IPS-NIHi7 (cell line): Measurements from ENCODE around the gene CYP20A1.
A peak's percentile ranks its signal among the peaks of the same experiment; 100 is the strongest.
"Not testable (repeated sequence)": the region's sequence is repeated elsewhere in the genome, so short reads cannot be mapped to it uniquely, and the experiment has no call there.

Experiments used
- DNase-seq: peaks from one replicate; pipeline ENCODE4 v3.0.0; 2012; ENCODE audit warnings: mixed read lengths; ENCODE audit errors: extremely low spot score

The CYP20A1 gene

GRCh38 chr2:203280428-203281064 lies 41.7 kb downstream of the CYP20A1 start:
- no peak for DNase-seq

GRCh38 chr2:203282101-203282500 lies 43.3 kb downstream of the CYP20A1 start:
- no peak for DNase-seq

GRCh38 chr2:203286532-203286931 lies 47.7 kb downstream of the CYP20A1 start:
- no peak for DNase-seq

DNA sequence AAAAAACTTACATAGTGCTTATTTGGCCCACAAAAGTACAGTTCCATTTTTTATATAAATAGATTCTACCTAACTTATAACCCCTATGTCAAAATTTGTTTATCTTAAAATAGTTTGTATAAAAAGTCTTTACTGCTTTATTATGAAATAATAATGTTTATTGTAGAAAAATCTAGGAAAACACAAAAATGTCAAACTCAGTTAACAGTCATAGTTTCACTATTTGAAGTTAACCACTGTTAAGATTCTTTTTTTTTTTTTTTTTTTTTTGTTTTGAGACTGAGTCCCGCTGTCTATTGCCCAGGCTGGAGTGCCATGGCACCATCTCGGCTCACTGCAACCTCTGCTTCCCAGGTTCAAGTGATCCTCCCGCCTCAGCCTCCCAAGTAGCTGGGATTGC lies 62.8 kb downstream of the CYP20A1 start:
- no peak for DNase-seq

DNA sequence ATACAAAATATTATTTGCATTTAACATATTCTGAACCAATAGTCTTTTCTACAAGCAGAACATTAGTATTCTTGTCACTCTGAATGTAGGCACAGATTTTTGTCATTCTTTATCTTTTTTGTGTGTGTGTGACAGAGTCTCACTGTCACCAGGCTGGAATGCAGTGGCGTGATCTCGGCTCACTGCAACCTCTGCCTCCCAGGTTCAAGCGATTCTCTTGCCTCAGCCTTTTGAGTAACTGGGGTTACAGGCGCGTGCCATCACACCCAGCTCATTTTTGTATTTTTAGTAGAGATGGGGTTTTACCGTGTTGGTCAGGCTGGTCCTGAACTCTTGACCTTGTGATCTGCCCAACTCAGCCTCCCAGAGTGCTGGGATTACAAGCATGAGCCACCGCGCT lies 63.8 kb downstream of the CYP20A1 start:
- DNase-seq, result not testable (repeated sequence)

DNA sequence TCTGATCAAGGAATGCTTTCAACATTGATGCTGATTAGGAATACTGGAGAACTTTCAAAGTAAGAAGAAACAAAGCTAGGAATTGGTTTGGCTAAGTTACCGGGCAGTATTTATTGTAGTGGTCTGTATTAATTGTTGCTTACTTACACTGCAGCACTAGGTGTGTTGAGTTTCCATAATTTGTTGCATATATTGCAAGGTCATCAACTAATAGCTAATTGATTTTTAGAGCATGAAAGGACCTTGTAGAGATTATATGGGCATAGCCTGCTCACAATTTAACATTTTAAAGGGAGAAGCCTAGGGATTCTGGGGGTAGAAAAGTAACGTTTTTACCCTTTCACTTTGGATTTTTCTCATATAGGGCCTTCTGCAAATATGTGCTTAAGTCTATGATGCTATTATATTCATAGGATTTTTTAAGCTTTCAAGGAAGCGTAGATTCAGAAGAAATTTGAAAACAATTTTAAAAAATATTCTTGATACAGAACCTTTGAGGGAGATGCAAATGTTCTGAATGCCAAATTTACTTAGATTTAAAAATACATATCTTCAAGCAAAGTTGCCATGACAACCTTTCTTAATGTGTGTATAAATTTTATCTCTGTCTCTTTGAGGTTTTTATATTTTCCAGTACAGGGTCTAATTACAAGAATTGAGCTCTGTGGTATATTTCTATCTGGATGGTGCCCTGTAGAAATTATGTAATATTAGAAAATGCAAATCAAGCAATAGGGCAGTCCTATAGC lies 72.0 kb downstream of the CYP20A1 start:
- no peak for DNase-seq

DNA sequence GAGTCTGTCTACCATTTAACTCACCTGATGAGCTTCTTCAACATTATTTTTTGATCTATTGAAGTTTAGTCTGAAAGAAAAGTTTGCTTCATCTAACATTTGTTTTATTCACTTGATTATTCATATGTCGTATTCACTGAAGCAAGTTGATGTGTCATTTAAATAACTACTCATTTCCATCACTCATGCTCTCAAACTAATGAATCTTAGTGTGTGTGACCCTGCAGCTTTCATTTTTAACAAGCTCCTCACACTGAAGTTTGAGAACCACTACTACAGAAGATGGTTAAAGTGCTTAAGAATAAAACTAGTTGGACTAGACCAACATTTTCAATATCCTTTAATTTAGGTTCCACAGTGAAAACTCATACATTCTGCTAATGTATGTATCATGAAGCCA lies 87.5 kb downstream of the CYP20A1 start:
- no peak for DNase-seq

- peak; percentile 52 for DNase-seq
Measured at GRCh38 chr2:203327582-203327900, 88.7 kb downstream of the CYP20A1 start.

- DNase-seq, result peak; percentile 98
Measured at GRCh38 chr2:203327901-203328759, 89.3 kb downstream of the CYP20A1 start, which contains the start of gene ABI2. ABI2 (plus strand) TSS chr2:203328394; CDS start chr2:203328515, 121 bp downstream.

DNA sequence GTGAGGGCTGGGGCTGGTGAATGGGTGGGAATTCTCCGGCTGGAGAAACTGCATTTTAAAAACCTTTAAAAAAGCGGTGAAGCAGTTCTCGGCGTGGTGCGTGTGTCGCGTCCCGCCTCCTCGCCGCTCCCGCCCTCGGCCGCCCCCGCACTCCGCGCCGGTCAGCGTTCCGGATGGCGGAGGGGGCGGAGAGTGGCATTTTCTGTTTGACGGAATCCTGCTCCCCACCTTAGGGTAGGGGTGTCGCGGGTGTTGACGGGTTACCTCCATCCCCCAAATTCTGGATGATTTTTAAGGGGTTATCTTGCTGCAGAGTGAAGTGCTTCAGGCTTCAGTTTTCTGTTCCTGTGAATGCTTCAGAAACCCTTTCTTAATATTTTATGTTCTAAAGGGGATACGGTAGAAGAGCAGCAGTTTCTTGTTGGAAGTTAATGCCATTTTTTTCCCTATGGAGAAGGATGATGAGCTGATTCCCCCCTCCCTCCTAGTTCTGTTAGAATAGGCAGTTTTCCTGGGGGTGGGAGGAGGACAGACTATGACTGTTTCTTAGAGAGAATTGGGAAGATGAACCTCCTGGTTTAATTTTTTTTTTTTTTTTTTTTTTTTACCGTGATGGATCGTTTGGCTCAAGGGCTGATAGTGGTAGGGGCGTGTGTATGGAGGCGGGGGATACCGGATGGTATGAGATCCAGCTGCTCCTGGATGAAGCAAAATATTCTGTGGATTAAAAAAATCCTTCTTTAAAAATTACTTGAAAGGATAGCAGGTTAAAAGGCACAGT lies 90.1 kb downstream of the CYP20A1 start:
- peak; percentile 73 for DNase-seq

DNA sequence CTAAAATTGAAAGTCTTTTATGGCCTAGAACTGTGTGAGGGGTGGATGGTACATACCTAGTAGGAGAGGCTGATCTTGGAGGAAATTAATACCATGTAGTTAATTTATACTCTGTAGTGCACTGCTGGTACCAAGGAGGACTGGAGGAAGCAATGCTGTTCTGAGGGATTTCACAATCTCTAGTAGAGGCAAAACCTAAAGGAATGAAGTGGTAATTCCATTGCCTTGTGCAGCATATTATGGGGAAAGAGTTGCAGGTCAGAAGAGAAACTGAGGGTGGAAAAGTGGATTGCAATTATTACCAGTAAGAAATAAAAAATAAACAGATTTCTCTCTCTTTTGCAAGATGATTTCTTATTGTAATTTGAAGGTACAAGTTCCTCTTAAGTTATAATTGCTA lies 91.6 kb downstream of the CYP20A1 start:
- DNase-seq, result no peak

- no peak for DNase-seq
Measured at GRCh38 chr2:203338322-203338721, 99.5 kb downstream of the CYP20A1 start.

DNA sequence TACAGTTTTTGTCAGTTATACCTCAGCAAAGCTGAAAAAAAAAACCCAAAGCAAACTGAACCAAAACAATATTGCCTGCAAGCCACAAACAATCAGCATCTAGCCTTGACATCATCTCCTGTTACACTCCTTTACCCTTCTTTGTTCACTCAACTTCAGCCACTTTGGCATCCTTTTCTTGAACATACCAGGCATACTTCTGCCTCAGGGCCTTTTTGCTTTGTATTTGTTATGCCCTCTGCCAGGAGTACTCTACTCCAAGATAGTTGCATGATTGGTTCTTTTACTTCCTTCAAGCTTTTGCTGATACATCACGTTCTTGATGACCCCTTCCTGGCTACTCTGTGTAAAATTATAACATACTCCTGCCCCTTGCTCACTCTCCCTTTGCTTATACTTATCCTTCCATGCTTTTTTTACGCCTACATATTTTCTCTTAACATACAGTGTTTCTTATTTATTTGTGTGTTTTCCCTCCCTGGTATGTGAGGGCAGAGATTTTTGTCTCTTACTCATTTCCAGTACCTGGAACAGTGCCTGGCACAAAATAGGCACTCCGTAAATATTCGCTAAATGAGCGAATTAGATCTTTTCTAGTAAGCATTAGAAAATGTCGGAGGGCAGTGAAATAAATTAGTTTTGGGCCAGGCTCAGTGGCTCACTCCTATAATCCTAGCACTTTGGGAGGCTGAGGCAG lies 102.1 kb downstream of the CYP20A1 start:
- peak; percentile 14 for DNase-seq

DNA sequence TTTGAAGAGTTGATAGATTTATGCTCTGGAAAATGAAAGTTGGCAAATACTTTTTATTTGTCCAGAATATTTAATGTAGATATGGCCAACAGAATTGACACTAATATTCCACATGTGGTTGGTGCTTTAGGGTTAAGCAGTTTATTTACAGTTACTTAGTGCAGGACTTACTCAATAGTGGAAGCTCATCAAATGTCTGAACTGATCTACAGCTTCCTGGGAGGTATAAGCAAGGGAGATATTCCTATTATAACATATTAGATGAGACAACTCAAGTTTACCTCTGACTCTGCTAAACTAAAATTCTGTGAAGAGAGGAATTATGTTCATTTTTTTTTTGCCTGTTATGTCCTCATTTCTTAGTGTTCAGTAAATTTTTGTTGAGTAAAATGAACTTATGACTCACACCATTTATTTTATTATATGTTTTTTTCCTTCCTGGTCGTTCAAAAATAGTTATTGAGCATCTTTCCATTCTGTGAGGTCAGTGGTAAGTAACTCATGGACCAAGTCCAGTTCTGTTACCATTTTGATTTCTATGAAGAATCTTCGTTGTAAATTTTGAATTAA lies 103.0 kb downstream of the CYP20A1 start:
- DNase-seq, result no peak

DNA sequence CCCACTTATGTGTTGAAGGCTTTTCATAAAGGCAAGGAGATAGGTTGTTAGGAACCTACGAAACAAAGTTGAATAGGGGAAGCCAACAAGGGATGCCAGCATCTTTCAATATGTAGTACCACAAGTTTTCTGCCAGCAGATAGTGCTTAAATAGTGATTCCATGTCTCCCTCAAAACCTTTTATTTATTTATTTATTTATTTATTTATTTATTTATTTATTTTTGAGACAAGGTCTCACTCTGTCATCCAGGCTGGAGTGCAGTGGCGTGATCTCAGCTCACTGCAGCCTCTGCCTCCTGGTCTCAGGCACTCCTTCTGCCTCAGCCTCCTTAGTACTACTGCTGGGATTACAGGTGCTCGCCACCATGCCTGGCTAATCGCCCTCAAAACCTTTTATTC lies 103.6 kb downstream of the CYP20A1 start:
- DNase-seq, result not testable (repeated sequence)

GRCh38 chr2:203344667-203345066 lies 105.8 kb downstream of the CYP20A1 start:
- DNase-seq, result no peak

GRCh38 chr2:203346612-203347011 lies 107.8 kb downstream of the CYP20A1 start:
- DNase-seq, result no peak

GRCh38 chr2:203347375-203347774 lies 108.6 kb downstream of the CYP20A1 start:
- no peak for DNase-seq

- DNase-seq, result no peak
Measured at GRCh38 chr2:203352604-203353255, 113.9 kb downstream of the CYP20A1 start.

DNA sequence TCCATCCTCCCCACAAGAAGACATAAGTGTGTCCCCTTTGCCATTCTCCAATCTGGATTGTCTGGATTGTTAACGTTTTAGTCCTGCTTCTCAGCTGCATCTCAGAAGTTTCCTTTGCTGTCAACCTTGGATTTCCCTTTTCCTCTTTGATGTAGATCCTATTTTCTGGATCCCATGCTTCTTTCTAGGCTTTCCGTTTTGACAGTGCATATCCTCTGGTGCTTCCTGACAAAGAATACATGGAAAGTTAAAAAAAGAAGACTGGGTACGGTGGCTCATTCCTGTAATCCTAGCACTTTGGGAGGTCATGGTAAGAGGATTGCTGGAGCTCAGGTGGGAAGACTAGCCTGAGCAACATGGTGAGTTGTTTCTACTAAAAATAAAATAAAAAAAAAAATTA lies 116.1 kb downstream of the CYP20A1 start:
- no peak for DNase-seq
